Measurements from ENCODE around the gene MAPK8IP2.

GRCh38 chr22:50620593-50621355 is 20.2 kb downstream of the MAPK8IP2 start:
- no peak for TF ChIP-seq POLR2A (IDR thresholded peaks at IDR 0.05)
- TF ChIP-seq, protein P1, sequence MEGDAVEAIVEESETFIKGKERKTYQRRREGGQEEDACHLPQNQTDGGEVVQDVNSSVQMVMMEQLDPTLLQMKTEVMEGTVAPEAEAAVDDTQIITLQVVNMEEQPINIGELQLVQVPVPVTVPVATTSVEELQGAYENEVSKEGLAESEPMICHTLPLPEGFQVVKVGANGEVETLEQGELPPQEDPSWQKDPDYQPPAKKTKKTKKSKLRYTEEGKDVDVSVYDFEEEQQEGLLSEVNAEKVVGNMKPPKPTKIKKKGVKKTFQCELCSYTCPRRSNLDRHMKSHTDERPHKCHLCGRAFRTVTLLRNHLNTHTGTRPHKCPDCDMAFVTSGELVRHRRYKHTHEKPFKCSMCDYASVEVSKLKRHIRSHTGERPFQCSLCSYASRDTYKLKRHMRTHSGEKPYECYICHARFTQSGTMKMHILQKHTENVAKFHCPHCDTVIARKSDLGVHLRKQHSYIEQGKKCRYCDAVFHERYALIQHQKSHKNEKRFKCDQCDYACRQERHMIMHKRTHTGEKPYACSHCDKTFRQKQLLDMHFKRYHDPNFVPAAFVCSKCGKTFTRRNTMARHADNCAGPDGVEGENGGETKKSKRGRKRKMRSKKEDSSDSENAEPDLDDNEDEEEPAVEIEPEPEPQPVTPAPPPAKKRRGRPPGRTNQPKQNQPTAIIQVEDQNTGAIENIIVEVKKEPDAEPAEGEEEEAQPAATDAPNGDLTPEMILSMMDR (IDR thresholded peaks at IDR 0.05) = no peak
